ENCODE results near the gene LRP1-AS. TPM values are rescaled to one million over a fixed set of nuclear protein-coding genes. Genes with fewer than 3 reads are reported as not detected.
A peak's percentile ranks its signal among the peaks of the same experiment; 100 is the strongest.
"Not testable (repeated sequence)": the region's sequence is repeated elsewhere in the genome, so short reads cannot be mapped to it uniquely, and the experiment has no call there.

Gene LRP1-AS
- total RNA-seq, 4 donors from 2014 or later: not detected

DNA sequence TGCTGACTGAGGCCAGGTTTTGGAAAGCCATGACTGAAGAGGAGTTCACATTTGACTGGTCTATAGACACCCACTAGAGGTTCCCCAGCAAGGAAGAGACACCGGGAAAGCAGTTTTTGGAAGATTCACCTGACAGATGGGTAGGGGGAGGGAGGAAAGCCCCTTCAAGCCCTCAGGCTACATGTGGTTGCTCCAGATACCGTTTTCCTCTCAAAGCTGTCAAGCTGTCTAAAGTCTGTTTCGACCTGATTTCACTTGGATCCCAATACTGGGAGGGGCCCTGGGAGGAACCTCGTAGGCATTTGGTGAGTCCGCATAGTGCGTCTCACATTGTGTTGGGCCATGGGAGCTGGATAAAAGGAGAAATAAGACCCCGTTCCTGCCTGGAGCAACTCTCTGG is 20.9 kb downstream of the LRP1-AS start:
- intact Hi-C loops (cut with DNase I; ENCODE audit: low total_unique reads): no loop called here
- no peak overlapping the region for H3K4me3 ChIP-seq (ENCODE audit: low read depth, poor library complexity, severe bottlenecking)
- TF ChIP-seq POLR2A (IDR thresholded peaks at IDR 0.05): no peak
- TF ChIP-seq, protein P1, sequence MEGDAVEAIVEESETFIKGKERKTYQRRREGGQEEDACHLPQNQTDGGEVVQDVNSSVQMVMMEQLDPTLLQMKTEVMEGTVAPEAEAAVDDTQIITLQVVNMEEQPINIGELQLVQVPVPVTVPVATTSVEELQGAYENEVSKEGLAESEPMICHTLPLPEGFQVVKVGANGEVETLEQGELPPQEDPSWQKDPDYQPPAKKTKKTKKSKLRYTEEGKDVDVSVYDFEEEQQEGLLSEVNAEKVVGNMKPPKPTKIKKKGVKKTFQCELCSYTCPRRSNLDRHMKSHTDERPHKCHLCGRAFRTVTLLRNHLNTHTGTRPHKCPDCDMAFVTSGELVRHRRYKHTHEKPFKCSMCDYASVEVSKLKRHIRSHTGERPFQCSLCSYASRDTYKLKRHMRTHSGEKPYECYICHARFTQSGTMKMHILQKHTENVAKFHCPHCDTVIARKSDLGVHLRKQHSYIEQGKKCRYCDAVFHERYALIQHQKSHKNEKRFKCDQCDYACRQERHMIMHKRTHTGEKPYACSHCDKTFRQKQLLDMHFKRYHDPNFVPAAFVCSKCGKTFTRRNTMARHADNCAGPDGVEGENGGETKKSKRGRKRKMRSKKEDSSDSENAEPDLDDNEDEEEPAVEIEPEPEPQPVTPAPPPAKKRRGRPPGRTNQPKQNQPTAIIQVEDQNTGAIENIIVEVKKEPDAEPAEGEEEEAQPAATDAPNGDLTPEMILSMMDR (IDR thresholded peaks at IDR 0.05): no peak
- 23 to 31% methylated on average over 7 of the region's 7 CpGs for WGBS, 2 donors
- no peak for DNase-seq (ENCODE audit: low spot score in 2 of 2)

DNA sequence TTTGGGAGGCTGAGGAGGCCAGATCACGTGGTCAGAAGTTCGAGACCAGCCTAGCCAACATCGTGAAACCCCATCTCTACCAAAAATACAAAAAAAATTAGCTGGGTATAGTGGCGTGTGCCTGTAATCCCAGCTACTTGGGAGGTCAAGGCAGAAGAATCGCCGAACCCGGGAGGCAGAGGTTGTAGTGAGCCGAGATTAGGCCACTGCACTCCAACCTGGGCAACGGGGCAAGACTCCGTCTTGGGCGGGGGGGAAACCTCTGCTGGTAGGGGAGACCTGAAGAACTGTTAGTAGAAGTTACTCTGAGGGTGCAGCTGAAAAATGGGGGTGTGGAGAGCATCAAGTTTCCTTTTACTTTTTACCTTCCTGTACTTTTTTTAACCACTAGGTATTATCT is 21.4 kb downstream of the LRP1-AS start:
- no peak for DNase-seq (ENCODE audit: low spot score in 2 of 2)
- H3K4me3 ChIP-seq (ENCODE audit: low read depth, poor library complexity, severe bottlenecking): no peak overlapping the region
- intact Hi-C loops (cut with DNase I; ENCODE audit: low total_unique reads): no loop called here
- 90 to 97% methylated on average over 11 of the region's 11 CpGs for WGBS, 2 donors
- TF ChIP-seq POLR2A (IDR thresholded peaks at IDR 0.05): no peak
- TF ChIP-seq, protein P1 (IDR thresholded peaks at IDR 0.05): no peak

DNA sequence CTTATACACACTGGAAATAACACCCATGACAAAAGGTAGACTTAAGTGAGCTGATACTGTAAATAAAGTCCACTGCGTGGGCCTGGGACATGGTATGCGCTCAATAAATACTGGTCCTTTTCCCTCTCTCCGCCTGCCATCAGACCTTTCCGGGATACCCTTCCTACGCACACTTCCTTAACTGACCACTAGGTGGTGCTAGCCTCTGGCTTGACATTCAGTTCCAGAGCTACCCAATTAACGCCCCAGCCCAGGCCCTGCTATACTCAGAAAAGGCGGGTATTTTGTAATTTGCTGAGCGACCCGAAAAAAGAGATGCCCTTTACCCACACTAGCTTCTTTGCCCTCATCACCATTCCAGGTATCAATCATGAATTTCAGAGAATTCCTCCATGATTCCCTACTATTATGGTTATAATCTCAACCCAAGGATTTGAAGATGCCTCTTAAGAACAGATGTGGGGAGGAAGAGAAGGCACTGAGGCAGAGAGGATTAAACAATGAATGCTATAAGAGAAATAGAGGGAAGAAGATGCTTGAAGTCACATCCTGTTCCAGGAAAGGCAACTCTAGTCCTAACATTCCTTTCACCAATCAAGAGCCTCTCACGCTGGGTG is 23.1 kb downstream of the LRP1-AS start:
- H3K4me3 ChIP-seq (ENCODE audit: low read depth, poor library complexity, severe bottlenecking): no peak overlapping the region
- 14 to 15% methylated on average over 10 of the region's 10 CpGs for WGBS, 2 donors
- no peak for TF ChIP-seq POLR2A (IDR thresholded peaks at IDR 0.05)
- TF ChIP-seq, protein P1 (IDR thresholded peaks at IDR 0.05): peak in 1 of 3 donors; percentile 98
- intact Hi-C loops (cut with DNase I; ENCODE audit: low total_unique reads): no loop called here
- DNase-seq (ENCODE audit: low spot score in 2 of 2): peak; percentile 76 to 94

DNA sequence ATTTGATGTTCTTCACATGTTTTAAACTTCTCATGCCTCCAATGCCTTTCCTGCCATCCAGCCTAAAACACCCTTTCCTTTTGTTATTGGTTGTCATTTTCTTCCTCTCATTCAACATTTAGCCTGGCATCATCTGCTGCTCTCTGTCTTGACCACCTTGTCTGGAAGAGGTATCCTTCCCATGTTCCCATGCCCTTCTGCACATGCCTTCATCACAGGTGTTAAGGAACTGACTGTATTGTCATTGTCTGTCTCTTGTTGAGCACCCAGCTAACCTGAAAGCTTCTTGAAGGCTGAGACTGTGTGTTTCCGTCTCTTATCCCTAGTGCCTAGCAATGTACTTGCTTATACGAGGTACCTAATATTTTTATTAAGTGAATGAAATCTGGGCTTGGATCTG is 23.6 kb downstream of the LRP1-AS start:
- DNase-seq (ENCODE audit: low spot score in 2 of 2): no peak
- no peak overlapping the region for H3K4me3 ChIP-seq (ENCODE audit: low read depth, poor library complexity, severe bottlenecking)
- intact Hi-C loops (cut with DNase I; ENCODE audit: low total_unique reads): loop anchor here (2.0 kb wide), 1 partner anchor 59 kb away; no protein-coding TSS in a partner anchor
- WGBS, 2 donors: 36 to 41% methylated on average over 2 of the region's 2 CpGs
- no peak for TF ChIP-seq POLR2A (IDR thresholded peaks at IDR 0.05)

DNA sequence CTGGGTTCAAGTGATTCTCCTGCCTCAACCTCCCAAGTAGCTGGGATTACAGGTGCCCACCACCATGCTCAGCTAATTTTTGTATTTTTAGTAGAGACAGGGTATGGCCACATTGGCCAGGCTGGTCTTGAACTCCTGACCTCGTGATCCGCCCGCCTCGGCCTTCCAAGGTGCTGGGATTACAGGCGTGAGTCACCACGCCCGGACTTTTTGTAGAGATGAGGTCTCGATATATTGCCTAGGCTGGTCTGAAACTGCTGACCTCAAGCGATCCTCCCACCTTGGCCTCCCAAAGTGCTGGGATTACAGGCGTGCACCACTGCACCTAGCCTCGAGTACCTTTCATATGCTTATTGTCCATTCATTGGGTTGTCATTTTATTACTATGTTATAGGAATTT is 26.7 kb downstream of the LRP1-AS start:
- H3K4me3 ChIP-seq (ENCODE audit: low read depth, poor library complexity, severe bottlenecking); DNase-seq (ENCODE audit: low spot score in 2 of 2); intact Hi-C loops (cut with DNase I; ENCODE audit: low total_unique reads): not testable (repeated sequence)
- 89 to 91% methylated on average over 11 of the region's 11 CpGs for WGBS, 2 donors

DNA sequence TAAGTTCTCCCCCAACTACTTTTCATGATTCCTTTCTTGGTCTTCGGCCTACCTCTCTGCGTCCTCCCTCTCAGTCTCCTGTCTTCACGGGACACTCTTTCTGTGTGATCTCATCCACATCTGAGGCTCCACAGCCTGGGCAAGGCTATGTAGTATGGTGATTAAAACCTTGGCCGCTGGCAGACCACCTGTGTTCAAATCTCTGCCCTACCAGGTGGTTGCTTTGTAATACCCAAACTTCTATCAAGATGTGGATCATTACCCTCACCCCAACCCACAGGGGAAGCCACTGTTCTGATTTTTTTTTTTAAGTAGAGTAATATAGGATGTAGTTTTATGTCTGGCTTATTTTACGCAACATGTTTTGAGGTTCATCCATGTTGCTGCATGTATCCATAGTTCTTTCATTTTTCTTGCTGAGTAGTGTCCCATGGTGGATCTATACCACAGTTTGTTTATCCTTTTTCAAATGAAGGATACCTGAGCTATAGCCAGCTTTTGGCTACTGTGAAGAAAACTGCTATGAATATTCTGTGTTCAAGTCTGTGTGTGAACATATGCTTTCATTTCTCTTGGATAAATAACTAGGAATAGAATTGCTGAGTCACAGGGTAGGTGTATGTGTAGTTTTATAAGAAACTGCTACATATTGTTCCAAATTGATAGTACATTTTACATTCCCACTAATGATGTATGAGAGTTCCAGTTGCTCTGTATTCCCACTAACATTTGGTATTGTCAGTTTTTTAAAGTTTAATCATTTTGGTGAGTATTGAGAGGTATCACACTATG is 27.9 kb downstream of the LRP1-AS start:
- TF ChIP-seq, protein P1 (IDR thresholded peaks at IDR 0.05): no peak
- TF ChIP-seq POLR2A (IDR thresholded peaks at IDR 0.05): no peak
- intact Hi-C loops (cut with DNase I; ENCODE audit: low total_unique reads): no loop called here
- DNase-seq (ENCODE audit: low spot score in 2 of 2): no peak
- WGBS, 2 donors: 89 to 91% methylated on average over 5 of the region's 5 CpGs
- H3K4me3 ChIP-seq (ENCODE audit: low read depth, poor library complexity, severe bottlenecking): no peak overlapping the region

All from lower leg skin (tissue), 4 donors.